Neural progenitor cell (in vitro differentiated cells): Measurements from ENCODE around the gene SYVN1. TPM values are rescaled to one million over a fixed set of nuclear protein-coding genes. Genes with fewer than 3 reads are reported as not detected.

Source experiments
- DNase-seq: peaks from one replicate; pipeline ENCODE4 v3.0.0-alpha.2; 2016; ENCODE audit warnings: low spot score
- H2AFZ ChIP-seq: fragments of 200-600 bp; sonication (generic); replicated peaks from 2 replicates; pipeline ENCODE4 v1.6.1; 2016; ENCODE audit warnings: antibody characterized with exemption
- H3F3A ChIP-seq: fragments of 200-600 bp; sonication (generic); 2 replicates; pipeline ENCODE4 v1.6.1; 2016; ENCODE audit warnings: antibody characterized with exemption, low read depth
- H3K27ac ChIP-seq: fragments of 200-600 bp; sonication (generic); 2 replicates; pipeline ENCODE4 v1.5.1; 2016; ENCODE audit warnings: mild to moderate bottlenecking
- H3K27me3 ChIP-seq: fragments of 200-600 bp; sonication (generic); 2 replicates; pipeline ENCODE4 v1.6.1; 2016; ENCODE audit warnings: mild to moderate bottlenecking, moderate library complexity
- H3K36me3 ChIP-seq: fragments of 200-600 bp; sonication (generic); 2 replicates; pipeline ENCODE4 v1.5.1; 2016
- H3K4me1 ChIP-seq: fragments of 200-600 bp; sonication (generic); 2 replicates; pipeline ENCODE4 v1.6.1; 2016; ENCODE audit warnings: mixed run types
- H3K4me2 ChIP-seq: fragments of 200-600 bp; sonication (generic); 2 replicates; pipeline ENCODE4 v1.6.1; 2016
- H3K4me3 ChIP-seq: fragments of 200-600 bp; sonication (generic); 2 replicates; pipeline ENCODE4 v1.5.1; 2016
- H3K79me2 ChIP-seq: fragments of 200-600 bp; sonication (generic); 2 replicates; pipeline ENCODE4 v1.6.1; 2016; ENCODE audit warnings: low read depth
- H3K9ac ChIP-seq: fragments of 200-600 bp; sonication (generic); 2 replicates; pipeline ENCODE4 v1.6.1; 2016
- H3K9me3 ChIP-seq: fragments of 200-600 bp; sonication (generic); 2 replicates; pipeline ENCODE4 v1.5.1; 2016; ENCODE audit warnings: low read depth
- H4K20me1 ChIP-seq: fragments of 200-600 bp; sonication (generic); 2 replicates; pipeline ENCODE4 v1.6.1; 2016; ENCODE audit warnings: low read depth
- H3K27ac Mint-ChIP-seq: 3 replicates; pipeline ENCODE4 v1.8.0; 2021; ENCODE audit warnings: mixed read lengths
- H3K27me3 Mint-ChIP-seq: 2 replicates; pipeline ENCODE4 v1.8.0; 2022; ENCODE audit warnings: low read depth, mild to moderate bottlenecking, inconsistent platforms, moderate library complexity, mixed read lengths; ENCODE audit not compliant: insufficient read depth
- H3K36me3 Mint-ChIP-seq: 3 replicates; pipeline ENCODE4 v1.8.0; 2021; ENCODE audit warnings: mixed read lengths
- H3K4me1 Mint-ChIP-seq: 3 replicates; pipeline ENCODE4 v1.8.0; 2021; ENCODE audit warnings: mixed read lengths
- H3K4me3 Mint-ChIP-seq: 3 replicates; pipeline ENCODE4 v1.8.0; 2021; ENCODE audit warnings: mild to moderate bottlenecking, moderate library complexity, mixed read lengths
- H3K9me3 Mint-ChIP-seq: 3 replicates; pipeline ENCODE4 v1.8.0; 2020; ENCODE audit warnings: mixed read lengths
- EZH2 ChIP-seq: fragments of 200-600 bp; sonication (generic); IDR thresholded peaks from 2 replicates; pipeline ENCODE4 v1.6.1; 2017; ENCODE audit warnings: antibody characterized with exemption, mild to moderate bottlenecking, moderate library complexity
- EZH2phosphoT487 ChIP-seq: fragments of 200-600 bp; sonication (generic); IDR thresholded peaks from 2 replicates; pipeline ENCODE4 v1.6.1; 2017; ENCODE audit warnings: antibody characterized with exemption
- total RNA-seq: library from RNA; depleted of rRNA; stranded (reverse); fragments of >200 nt; gene quantifications from 2 replicates; pipeline ENCODE4 v1.2.3, GENCODE V29; 2015; ENCODE audit warnings: low replicate concordance
- TF ChIP-seq, protein P1 (sequence below): fragments of 200-600 bp; sonication (generic); IDR thresholded peaks from 2 replicates; pipeline ENCODE4 v1.5.1; 2017; ENCODE audit warnings: antibody characterized with exemption, mild to moderate bottlenecking

SYVN1 gene
- total RNA-seq, 1 donor from 2014 or later: 7.2 TPM

DNA sequence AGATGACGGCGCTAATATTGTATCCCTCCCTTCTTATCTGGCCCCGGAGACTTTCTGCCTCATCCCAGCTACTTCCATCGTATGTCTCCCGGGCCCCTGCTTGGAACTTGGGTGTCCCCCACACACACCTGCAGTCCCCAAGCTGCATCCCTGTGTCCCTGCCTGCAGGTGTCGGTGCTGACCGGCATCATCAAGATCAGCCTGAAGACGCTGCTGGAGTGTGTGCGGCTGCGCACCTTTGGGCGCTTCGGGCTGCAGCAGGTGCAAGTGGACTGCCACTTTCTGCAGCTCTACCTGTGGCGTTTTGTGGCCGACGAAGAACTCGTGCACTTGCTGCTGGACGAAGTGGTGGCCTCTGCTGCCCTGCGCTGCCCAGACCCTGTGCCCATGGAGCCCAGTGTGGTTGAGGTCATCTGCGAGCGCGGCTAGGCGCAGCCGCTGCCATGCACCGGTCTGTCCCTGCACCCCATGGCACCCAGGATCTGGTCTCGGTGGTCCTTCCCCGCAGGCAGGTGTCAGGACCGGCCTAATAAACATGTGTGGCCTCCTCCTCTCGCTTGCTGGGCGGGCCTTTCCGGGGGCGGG lies 23.1 kb downstream of the SYVN1 start:
- Mint-ChIP-seq H3K27me3 (peaks cover 9% of the 10 kb centered on the region), H3K4me1 (peaks cover 28% of the 10 kb centered on the region), H3K9me3 (no peaks in the 10 kb centered on the region), H3K36me3 (peaks cover 5% of the 10 kb centered on the region), H3K27ac (no peak overlapping the region), H3K4me3 (peak overlapping the region; percentile 97)
- no peak for DNase-seq
- Histone ChIP-seq H2AFZ (no peak overlapping the region), H3F3A (peaks cover 37% of the 10 kb centered on the region), H3K79me2 (peaks cover 26% of the 10 kb centered on the region), H3K27ac (no peak overlapping the region), H3K27me3 (no peaks in the 10 kb centered on the region), H3K9me3 (no peaks in the 10 kb centered on the region), H3K4me2 (peak overlapping the region; percentile 97), H3K9ac (no peak overlapping the region), H3K4me1 (peaks cover 9% of the 10 kb centered on the region), H3K36me3 (no peaks in the 10 kb centered on the region), H3K4me3 (peak overlapping the region; percentile 81), H4K20me1 (peaks cover 28% of the 10 kb centered on the region)
- TF ChIP-seq EZH2phosphoT487 (no peak), EZH2 (no peak)
- TF ChIP-seq, protein P1, sequence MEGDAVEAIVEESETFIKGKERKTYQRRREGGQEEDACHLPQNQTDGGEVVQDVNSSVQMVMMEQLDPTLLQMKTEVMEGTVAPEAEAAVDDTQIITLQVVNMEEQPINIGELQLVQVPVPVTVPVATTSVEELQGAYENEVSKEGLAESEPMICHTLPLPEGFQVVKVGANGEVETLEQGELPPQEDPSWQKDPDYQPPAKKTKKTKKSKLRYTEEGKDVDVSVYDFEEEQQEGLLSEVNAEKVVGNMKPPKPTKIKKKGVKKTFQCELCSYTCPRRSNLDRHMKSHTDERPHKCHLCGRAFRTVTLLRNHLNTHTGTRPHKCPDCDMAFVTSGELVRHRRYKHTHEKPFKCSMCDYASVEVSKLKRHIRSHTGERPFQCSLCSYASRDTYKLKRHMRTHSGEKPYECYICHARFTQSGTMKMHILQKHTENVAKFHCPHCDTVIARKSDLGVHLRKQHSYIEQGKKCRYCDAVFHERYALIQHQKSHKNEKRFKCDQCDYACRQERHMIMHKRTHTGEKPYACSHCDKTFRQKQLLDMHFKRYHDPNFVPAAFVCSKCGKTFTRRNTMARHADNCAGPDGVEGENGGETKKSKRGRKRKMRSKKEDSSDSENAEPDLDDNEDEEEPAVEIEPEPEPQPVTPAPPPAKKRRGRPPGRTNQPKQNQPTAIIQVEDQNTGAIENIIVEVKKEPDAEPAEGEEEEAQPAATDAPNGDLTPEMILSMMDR: no peak

DNA sequence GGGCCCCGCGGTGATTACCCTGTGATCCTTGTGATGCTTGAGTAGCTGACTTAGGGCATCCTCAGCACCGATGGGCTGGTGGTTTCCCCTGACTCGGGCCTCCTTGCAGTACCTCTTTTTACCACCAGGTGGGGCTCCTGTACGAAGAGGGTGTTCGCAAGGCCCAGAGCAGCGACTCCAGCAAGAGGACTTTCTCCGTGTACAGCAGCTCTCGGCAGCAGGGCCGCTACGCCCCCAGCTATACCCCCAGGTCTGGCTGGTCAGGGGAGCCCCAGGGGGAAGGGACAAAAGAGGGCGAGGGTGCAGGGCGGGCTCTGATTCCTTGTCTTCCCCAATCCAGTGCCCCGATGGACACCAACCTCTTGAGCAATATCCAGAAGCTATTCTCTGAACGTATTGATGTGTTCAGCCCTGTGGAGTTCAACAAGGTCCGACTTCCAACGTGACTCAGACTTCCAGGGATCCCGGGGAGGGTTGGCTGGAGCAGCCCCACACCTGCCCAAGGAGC lies 23.9 kb downstream of the SYVN1 start:
- Mint-ChIP-seq H3K27me3 (peaks cover 9% of the 10 kb centered on the region), H3K4me3 (peak overlapping the region; percentile 97), H3K27ac (no peak overlapping the region), H3K4me1 (peaks cover 29% of the 10 kb centered on the region), H3K36me3 (peaks cover 5% of the 10 kb centered on the region), H3K9me3 (no peaks in the 10 kb centered on the region)
- no peak overlapping the region for H3K27ac ChIP-seq
- H2AFZ ChIP-seq: no peak overlapping the region
- DNase-seq: peak; percentile 90
- no peak overlapping the region for H3K9ac ChIP-seq
- no peaks in the 10 kb centered on the region for H3K9me3 ChIP-seq
- peaks cover 28% of the 10 kb centered on the region for H4K20me1 ChIP-seq
- H3K4me3 ChIP-seq: no peak overlapping the region
- TF ChIP-seq EZH2phosphoT487: no peak
- TF ChIP-seq, protein P1: peak; percentile 91
- H3K27me3 ChIP-seq: no peaks in the 10 kb centered on the region
- H3K36me3 ChIP-seq: no peaks in the 10 kb centered on the region
- H3K4me2 ChIP-seq: peak overlapping the region; percentile 34
- peaks cover 9% of the 10 kb centered on the region for H3K4me1 ChIP-seq
- H3F3A ChIP-seq: peaks cover 32% of the 10 kb centered on the region
- H3K79me2 ChIP-seq: peaks cover 28% of the 10 kb centered on the region

DNA sequence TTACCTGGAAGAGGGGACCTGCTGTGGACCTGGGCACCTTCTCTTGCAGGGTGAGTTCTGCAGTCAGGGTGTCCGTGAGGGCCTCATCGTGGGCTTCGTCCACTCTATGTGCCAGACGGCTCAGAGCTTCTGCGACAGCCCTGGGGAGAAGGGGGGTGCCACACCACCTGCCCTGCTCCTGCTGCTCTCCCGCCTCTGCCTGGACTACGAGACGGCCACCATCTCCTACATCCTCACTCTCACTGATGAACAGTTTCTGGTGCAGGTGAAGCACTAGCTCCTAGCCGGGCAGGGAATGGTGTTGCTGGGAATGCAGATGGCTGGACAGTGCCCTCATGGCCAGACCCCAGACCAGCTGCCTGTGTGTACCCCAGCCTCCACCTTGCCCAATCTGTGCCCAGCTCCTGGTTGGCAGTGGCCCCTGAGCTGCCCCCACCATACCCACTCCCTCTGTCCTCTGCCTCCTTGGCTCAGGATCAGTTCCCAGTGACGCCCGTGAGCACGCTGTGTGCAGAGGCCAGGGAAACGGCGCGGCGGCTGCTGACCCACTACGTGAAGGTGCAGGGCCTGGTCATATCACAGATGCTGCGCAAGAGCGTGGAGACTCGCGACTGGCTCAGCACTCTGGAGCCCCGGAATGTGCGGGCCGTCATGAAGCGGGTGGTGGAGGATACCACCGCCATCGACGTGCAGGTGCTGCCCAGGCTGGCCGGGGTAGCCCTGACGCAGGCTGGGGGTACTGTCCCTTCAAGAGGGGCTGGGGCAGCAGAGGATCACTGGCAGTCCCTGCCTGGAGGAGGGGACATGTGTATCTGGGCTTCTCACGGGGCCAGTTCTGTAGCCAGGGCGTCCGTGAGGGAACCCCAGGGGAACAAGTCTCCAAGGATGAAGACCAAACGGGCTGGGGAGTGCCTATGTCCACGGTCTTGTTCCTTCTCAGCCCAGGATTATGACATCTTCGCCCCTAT lies 24.8 kb downstream of the SYVN1 start:
- DNase-seq: no peak
- Mint-ChIP-seq H3K4me3 (no peak overlapping the region), H3K27me3 (peaks cover 11% of the 10 kb centered on the region), H3K36me3 (peaks cover 7% of the 10 kb centered on the region), H3K27ac (no peak overlapping the region), H3K9me3 (no peaks in the 10 kb centered on the region), H3K4me1 (peaks cover 26% of the 10 kb centered on the region)
- Histone ChIP-seq H3F3A (peaks cover 32% of the 10 kb centered on the region), H3K9me3 (no peaks in the 10 kb centered on the region), H3K9ac (no peak overlapping the region), H3K4me2 (no peak overlapping the region), H2AFZ (no peak overlapping the region), H3K4me3 (no peak overlapping the region), H4K20me1 (peaks cover 28% of the 10 kb centered on the region), H3K4me1 (peaks cover 9% of the 10 kb centered on the region), H3K36me3 (no peaks in the 10 kb centered on the region), H3K79me2 (peaks cover 33% of the 10 kb centered on the region), H3K27me3 (no peaks in the 10 kb centered on the region), H3K27ac (no peak overlapping the region)
- TF ChIP-seq EZH2 (no peak), EZH2phosphoT487 (no peak)
- TF ChIP-seq, protein P1: no peak
